GM12801 (cell line): ENCODE data around the gene PLP2.

ENCODE experiments used
- TF ChIP-seq, protein P1 (sequence below): IDR thresholded peaks from one replicate; pipeline ENCODE4 v1.5.1; 2011; ENCODE audit warnings: control low read depth; ENCODE audit not compliant: insufficient read length; ENCODE audit errors: extremely low read depth

The PLP2 gene

DNA sequence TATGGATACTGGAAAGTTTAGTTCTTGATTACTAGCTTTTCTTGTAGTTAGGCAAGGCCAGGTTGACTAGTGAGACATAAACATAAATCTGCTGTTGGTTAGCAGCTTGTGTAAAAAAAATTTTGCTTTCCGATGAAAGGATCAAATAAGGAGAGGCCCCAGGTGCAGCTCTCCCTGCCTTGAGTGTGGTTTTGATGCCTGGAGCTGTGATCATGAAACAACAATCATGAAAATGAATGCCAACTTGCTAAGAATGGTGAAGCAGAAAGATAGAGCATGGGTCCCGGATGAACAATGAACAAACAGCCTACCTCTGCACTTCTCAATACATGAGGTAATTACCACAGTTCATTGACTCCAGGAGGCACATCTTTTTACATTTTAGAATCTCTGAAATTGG lies 42.7 kb downstream of the PLP2 start:
- TF ChIP-seq, protein P1, sequence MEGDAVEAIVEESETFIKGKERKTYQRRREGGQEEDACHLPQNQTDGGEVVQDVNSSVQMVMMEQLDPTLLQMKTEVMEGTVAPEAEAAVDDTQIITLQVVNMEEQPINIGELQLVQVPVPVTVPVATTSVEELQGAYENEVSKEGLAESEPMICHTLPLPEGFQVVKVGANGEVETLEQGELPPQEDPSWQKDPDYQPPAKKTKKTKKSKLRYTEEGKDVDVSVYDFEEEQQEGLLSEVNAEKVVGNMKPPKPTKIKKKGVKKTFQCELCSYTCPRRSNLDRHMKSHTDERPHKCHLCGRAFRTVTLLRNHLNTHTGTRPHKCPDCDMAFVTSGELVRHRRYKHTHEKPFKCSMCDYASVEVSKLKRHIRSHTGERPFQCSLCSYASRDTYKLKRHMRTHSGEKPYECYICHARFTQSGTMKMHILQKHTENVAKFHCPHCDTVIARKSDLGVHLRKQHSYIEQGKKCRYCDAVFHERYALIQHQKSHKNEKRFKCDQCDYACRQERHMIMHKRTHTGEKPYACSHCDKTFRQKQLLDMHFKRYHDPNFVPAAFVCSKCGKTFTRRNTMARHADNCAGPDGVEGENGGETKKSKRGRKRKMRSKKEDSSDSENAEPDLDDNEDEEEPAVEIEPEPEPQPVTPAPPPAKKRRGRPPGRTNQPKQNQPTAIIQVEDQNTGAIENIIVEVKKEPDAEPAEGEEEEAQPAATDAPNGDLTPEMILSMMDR, result no peak

DNA sequence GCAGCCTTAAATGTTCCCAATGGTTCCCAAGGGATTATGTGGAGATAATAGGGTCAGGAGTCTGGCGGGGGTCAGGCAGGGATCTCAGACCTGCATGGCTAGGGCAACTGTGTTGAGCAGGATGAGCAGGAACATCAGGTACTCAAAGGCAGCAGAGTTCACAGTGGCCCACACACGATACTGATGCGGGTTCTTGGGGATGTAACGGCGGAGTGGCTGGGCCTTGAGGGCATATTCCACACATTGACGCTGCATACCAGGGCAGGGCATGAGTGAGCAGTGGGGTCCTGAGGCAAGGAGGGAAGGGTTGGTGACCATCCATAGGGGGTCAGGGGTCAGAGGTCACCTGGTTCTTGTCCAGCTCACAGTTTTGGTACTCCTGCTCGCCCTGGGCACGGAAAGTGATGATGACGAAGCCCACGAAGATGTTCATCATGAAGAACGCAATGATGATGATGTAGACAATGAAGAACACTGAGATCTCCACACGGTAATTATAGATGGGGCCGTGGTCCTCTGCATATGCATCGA lies 43.4 kb downstream of the PLP2 start:
- TF ChIP-seq, protein P1, result no peak

DNA sequence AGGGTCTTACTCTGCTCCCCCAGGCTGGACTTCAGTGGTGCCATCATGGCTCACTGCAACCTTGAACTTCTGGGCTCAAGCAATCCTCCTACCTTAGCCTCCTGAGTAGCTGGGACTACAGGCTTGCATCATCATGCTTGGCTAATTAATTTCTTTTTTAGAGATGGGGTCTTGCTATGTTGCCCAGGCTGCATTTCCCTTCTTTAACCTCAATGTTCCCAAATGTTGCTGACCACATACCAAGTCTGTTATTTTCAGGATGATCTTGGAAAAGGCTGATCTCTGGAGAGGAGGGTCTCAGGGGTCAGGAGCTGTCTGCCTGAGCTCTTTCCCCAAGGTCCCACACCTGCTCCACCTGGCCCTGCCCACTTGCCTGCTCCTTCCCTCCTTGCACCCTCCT lies 48.4 kb downstream of the PLP2 start:
- TF ChIP-seq, protein P1, result no peak

DNA sequence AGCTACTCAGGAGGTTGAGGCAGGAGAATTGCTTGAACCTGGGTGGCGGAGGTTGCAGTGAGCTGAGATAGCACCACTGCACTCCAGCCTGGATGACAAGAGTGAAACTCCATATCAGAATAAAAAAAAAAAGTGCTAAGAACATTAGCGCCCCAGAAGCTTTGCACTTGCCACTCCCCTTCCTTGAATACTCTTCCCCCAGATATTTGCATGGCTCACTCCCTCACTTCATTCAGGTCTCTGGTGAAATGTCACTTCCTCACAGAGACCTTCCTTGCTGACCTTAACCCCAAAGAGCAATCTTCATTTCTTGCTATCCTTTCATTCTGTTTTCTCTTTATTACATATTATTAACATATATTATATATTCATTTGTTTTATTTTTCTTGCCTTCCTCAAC lies 50.2 kb downstream of the PLP2 start:
- TF ChIP-seq, protein P1, result no peak
